ENCODE results near the gene TIMM17A.

TIMM17A gene

DNA sequence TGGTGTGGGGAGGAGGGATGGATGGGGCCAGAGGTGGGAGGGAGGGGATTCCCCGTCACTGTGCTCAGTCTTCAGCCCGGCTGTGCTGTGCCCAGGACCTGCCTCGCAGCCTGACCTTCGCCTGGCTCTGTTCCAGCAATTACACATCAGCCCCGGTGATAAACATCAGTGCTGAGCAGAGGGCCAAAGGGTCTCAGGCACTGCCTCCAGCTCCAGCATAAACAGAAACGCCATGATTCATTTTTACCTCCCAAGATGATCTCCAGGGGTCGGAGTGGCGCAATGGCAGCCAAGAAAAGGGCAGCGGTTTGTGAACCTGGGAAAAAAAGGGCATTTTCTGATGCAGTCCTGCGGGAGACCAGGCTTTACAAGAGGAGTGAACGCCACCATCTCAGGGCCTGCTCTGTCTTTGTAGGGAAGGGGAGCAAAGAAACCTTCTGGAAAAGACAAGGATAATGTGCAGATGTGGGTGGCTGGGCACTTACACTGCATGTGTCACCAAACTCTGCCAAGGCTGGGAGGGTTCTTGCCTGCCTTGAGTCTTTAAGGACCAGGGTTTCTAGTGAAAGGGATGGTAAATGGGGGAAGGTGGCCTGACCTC is 38.6 kb upstream of the TIMM17A start:
- in situ Hi-C loops (cut with MboI; ENCODE audit: low sequenced_read_pairs, unreplicated experiment), result no loop called here
- TF ChIP-seq, protein P1, sequence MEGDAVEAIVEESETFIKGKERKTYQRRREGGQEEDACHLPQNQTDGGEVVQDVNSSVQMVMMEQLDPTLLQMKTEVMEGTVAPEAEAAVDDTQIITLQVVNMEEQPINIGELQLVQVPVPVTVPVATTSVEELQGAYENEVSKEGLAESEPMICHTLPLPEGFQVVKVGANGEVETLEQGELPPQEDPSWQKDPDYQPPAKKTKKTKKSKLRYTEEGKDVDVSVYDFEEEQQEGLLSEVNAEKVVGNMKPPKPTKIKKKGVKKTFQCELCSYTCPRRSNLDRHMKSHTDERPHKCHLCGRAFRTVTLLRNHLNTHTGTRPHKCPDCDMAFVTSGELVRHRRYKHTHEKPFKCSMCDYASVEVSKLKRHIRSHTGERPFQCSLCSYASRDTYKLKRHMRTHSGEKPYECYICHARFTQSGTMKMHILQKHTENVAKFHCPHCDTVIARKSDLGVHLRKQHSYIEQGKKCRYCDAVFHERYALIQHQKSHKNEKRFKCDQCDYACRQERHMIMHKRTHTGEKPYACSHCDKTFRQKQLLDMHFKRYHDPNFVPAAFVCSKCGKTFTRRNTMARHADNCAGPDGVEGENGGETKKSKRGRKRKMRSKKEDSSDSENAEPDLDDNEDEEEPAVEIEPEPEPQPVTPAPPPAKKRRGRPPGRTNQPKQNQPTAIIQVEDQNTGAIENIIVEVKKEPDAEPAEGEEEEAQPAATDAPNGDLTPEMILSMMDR (IDR thresholded peaks at IDR 0.05; ENCODE audit: borderline replicate concordance, control extremely low read depth, extremely low read depth, insufficient read depth, missing control alignments), result no peak
- DNase-seq (ENCODE audit: low spot score), result no peak

DNA sequence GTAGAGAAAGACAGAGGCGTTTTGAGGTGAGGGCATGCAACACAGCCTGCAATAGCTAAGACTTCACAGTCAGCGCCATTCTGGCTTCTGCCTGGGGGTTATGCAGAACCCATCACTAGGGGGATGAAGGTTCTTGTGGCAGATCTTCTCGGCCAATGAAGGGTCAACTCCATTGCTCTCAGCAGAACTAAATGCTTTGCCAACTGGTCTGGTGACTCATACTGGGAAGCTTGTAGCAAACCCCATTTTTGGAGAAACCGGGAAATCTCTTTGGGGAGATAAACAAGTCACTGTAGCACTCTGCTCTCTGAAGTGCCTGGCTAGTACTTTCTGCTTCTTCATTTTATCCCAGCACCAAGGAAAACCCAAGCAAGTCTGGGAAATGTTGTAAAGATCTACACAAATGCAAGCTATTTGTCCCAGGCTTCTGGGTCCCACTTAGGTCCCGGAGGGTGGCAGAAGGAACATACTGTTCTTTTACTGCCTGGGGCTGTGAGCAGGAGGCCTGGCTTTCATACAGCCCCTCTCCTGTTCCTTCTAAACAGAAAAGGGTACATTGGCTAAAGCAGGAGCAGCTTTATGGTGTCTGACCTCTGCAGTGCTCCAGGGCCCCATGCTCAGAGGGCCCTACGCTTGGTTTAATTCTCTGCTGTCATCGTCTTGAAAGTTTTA is 37.8 kb upstream of the TIMM17A start:
- in situ Hi-C loops (cut with MboI; ENCODE audit: low sequenced_read_pairs, unreplicated experiment), result no loop called here
- TF ChIP-seq, protein P1 (IDR thresholded peaks at IDR 0.05; ENCODE audit: borderline replicate concordance, control extremely low read depth, extremely low read depth, insufficient read depth, missing control alignments), result no peak
- DNase-seq (ENCODE audit: low spot score), result no peak

DNA sequence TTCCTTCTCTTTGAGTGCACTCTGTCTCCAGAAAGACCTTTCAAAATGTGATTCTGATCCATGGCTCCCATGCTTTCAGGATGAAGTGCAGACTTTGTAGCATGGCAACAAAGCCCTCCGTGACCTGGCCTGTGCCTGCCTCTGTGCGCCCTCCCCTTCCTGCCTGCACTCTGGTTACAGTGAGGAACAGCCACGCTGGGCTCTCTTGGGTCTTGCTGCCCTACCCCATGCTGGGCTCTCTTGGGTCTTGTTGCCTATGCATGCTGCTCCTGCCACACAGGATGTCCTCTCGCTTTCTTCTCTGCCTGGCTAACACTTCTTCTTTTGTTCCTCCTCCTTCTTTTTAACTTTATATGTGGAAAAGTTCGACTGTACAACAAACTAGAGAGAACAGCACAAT is 37.0 kb upstream of the TIMM17A start:
- TF ChIP-seq, protein P1 (IDR thresholded peaks at IDR 0.05; ENCODE audit: borderline replicate concordance, control extremely low read depth, extremely low read depth, insufficient read depth, missing control alignments), result no peak
- in situ Hi-C loops (cut with MboI; ENCODE audit: low sequenced_read_pairs, unreplicated experiment), result no loop called here

DNA sequence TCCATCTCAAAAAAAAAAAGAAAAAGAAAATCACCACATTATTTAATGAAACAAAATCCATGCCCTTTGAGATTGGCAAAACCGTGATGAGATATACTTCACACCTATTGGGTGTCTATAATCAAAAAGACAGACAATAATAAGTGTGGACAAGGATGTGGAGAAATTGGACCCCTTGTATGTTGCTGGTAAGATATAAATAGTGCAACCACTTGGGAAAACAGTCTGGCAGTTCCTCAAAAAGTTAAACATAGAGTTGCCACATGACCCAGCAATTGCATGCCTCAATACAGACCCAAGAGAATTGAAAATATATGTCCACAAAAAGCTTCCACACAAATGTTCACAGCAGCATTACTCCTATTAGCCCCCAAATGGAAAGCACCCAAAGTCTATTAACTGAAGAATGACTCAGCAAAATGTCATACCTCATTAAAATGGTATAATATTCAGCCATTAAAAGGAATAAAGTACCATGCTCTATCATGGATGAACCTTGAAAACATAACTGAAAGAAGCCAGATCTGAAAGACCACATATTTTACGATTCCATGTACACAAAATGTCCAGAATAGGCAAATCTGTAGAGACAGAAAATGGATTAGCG is 33.2 kb upstream of the TIMM17A start:
- no peak for DNase-seq (ENCODE audit: low spot score)
- in situ Hi-C loops (cut with MboI; ENCODE audit: low sequenced_read_pairs, unreplicated experiment), result no loop called here
- TF ChIP-seq, protein P1 (IDR thresholded peaks at IDR 0.05; ENCODE audit: borderline replicate concordance, control extremely low read depth, extremely low read depth, insufficient read depth, missing control alignments), result no peak

More for the DNA sequence above, 37.0 kb upstream of the TIMM17A start:
- no peak for DNase-seq (ENCODE audit: low spot score)

DNA sequence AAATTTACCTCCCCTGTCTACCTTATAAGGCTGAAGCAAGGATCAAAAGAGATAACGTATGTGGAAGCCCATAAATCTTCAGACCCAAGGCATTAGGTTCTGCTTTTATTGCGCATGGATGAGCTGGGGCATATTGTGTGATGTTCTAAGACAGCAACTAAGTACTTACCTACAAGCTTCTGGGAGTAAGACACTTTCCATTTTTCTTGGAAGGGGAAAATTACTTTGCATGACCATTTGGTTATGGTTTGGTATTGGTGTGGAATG is 30.1 kb upstream of the TIMM17A start:
- no peak for DNase-seq (ENCODE audit: low spot score)
- in situ Hi-C loops (cut with MboI; ENCODE audit: low sequenced_read_pairs, unreplicated experiment), result no loop called here
- TF ChIP-seq, protein P1 (IDR thresholded peaks at IDR 0.05; ENCODE audit: borderline replicate concordance, control extremely low read depth, extremely low read depth, insufficient read depth, missing control alignments), result no peak

DNA sequence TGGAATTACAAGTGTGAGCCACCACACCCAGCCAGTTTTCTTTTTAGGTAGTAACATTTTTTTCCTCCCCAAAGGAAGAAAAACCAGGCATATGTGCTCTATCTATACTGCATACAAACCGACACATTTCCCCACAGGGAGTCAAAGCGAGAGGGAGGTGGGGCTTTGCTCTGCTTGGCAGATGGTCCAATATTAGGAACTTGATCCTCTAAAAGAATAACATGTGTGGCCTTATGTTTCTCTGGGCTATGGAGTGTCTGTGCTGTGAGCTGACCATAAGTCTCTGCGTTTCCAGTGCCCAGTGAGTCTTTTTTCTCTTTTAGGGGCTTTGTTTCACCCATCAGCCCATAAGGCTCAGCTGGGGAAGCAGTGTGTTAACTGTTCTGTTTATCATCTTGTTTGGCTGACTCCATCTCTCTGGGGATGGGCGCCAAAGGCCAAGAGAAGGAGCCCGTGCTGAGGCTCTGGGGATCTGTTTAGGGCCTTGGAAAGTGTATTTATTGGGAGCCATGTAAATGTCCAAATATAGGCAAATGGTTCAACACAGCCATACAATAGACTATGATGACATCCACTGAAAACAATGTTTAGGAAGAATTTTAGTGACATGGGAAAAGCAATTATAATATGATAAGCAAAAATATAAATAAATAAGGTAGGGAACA is 29.2 kb upstream of the TIMM17A start:
- TF ChIP-seq, protein P1 (IDR thresholded peaks at IDR 0.05; ENCODE audit: borderline replicate concordance, control extremely low read depth, extremely low read depth, insufficient read depth, missing control alignments), result no peak
- in situ Hi-C loops (cut with MboI; ENCODE audit: low sequenced_read_pairs, unreplicated experiment), result no loop called here
- DNase-seq (ENCODE audit: low spot score), result no peak

Data from GM13976 (cell line).